ENCODE results near the gene LCP2. TPM values are rescaled to one million over a fixed set of nuclear protein-coding genes. Genes with fewer than 3 reads are reported as not detected.

LCP2 gene
- polyA plus RNA-seq (2012; ENCODE audit: insufficient read depth, insufficient read length), result 129 TPM

GRCh38 chr5:170297589-170298462 is at the start of gene LCP2:
Gene LCP2 (minus strand): TSS chr5:170297777. CDS start chr5:170297611, 166 bp downstream.
- DNase-seq (ENCODE audit: low read depth, low spot score), result peak; percentile 75
- peak within 1 kb of the TSS; percentile 98 for H3K4me3 ChIP-seq (ENCODE audit: low read length)

GRCh38 chr5:170347022-170347567 is 49.5 kb upstream of the LCP2 start:
- no peak for DNase-seq (ENCODE audit: low read depth, low spot score)
- H3K4me3 ChIP-seq (ENCODE audit: low read length), result no peak overlapping the region

- DNase-seq (ENCODE audit: low read depth, low spot score), result no peak
- H3K4me3 ChIP-seq (ENCODE audit: low read length), result no peak overlapping the region
These were observed 48.4 kb upstream of the LCP2 start for GRCh38 chr5:170345971-170346370.

- no peak overlapping the region for H3K4me3 ChIP-seq (ENCODE audit: low read length)
- DNase-seq (ENCODE audit: low read depth, low spot score), result no peak
These were observed 45.6 kb upstream of the LCP2 start for GRCh38 chr5:170343177-170343576.

- no peak overlapping the region for H3K4me3 ChIP-seq (ENCODE audit: low read length)
- DNase-seq (ENCODE audit: low read depth, low spot score), result no peak
These were observed 44.7 kb upstream of the LCP2 start for GRCh38 chr5:170342153-170342725.

- DNase-seq (ENCODE audit: low read depth, low spot score), result no peak
- no peak overlapping the region for H3K4me3 ChIP-seq (ENCODE audit: low read length)
These were observed 44.0 kb upstream of the LCP2 start for GRCh38 chr5:170341545-170341944.

GRCh38 chr5:170339780-170340167 is 42.2 kb upstream of the LCP2 start:
- no peak for DNase-seq (ENCODE audit: low read depth, low spot score)
- H3K4me3 ChIP-seq (ENCODE audit: low read length), result no peak overlapping the region

GRCh38 chr5:170338933-170339779 is 41.6 kb upstream of the LCP2 start:
- no peak overlapping the region for H3K4me3 ChIP-seq (ENCODE audit: low read length)
- peak; percentile 62 for DNase-seq (ENCODE audit: low read depth, low spot score)

GRCh38 chr5:170338291-170338690 is 40.7 kb upstream of the LCP2 start:
- DNase-seq (ENCODE audit: low read depth, low spot score), result peak; percentile 70
- H3K4me3 ChIP-seq (ENCODE audit: low read length), result no peak overlapping the region

GRCh38 chr5:170337045-170337733 is 39.6 kb upstream of the LCP2 start:
- DNase-seq (ENCODE audit: low read depth, low spot score), result no peak
- H3K4me3 ChIP-seq (ENCODE audit: low read length), result no peak overlapping the region

- H3K4me3 ChIP-seq (ENCODE audit: low read length), result no peak overlapping the region
- DNase-seq (ENCODE audit: low read depth, low spot score), result no peak
These were observed 38.5 kb upstream of the LCP2 start for GRCh38 chr5:170336065-170336464.

- no peak for DNase-seq (ENCODE audit: low read depth, low spot score)
- H3K4me3 ChIP-seq (ENCODE audit: low read length), result no peak overlapping the region
These were observed 37.0 kb upstream of the LCP2 start for GRCh38 chr5:170334626-170335025.

- H3K4me3 ChIP-seq (ENCODE audit: low read length), result peak overlapping the region; percentile 25
- peak; percentile 73 for DNase-seq (ENCODE audit: low read depth, low spot score)
These were observed 35.8 kb upstream of the LCP2 start for GRCh38 chr5:170333161-170333910.

GRCh38 chr5:170332058-170332457 is 34.5 kb upstream of the LCP2 start:
- peak overlapping the region; percentile 88 for H3K4me3 ChIP-seq (ENCODE audit: low read length)
- DNase-seq (ENCODE audit: low read depth, low spot score), result no peak

GRCh38 chr5:170330568-170331054 is 33.0 kb upstream of the LCP2 start:
- DNase-seq (ENCODE audit: low read depth, low spot score), result no peak
- peak overlapping the region; percentile 88 for H3K4me3 ChIP-seq (ENCODE audit: low read length)

- DNase-seq (ENCODE audit: low read depth, low spot score), result no peak
- no peak overlapping the region for H3K4me3 ChIP-seq (ENCODE audit: low read length)
These were observed 31.9 kb upstream of the LCP2 start for GRCh38 chr5:170329524-170329923.

- no peak overlapping the region for H3K4me3 ChIP-seq (ENCODE audit: low read length)
- DNase-seq (ENCODE audit: low read depth, low spot score), result no peak
These were observed 30.3 kb upstream of the LCP2 start for GRCh38 chr5:170327829-170328228.

GRCh38 chr5:170327168-170327567 is 29.6 kb upstream of the LCP2 start:
- no peak for DNase-seq (ENCODE audit: low read depth, low spot score)
- H3K4me3 ChIP-seq (ENCODE audit: low read length), result no peak overlapping the region

Data from Jurkat, Clone E6-1 (cell line).